HL-60 (cell line): Measurements from ENCODE around the gene MAP7D2.
"Not testable (repeated sequence)": the region's sequence is repeated elsewhere in the genome, so short reads cannot be mapped to it uniquely, and the experiment has no call there.

ENCODE experiments used
- DNase-seq, 2 experiments: peaks; one replicate each; pipeline ENCODE4 v3.0.0-alpha.2; 2010 to 2020; ENCODE audit warnings: low read depth in 1 of 2, low spot score in 1 of 2
- H3K27ac ChIP-seq: fragments of 250-450 bp; sonication (Bioruptor Pico); replicated peaks from 2 replicates; pipeline ENCODE4 v1.5.1; 2020; ENCODE audit warnings: mild to moderate bottlenecking, moderate library complexity
- H3K27me3 ChIP-seq: fragments of 250-450 bp; sonication (Bioruptor Pico); 2 replicates; pipeline ENCODE4 v1.5.1; 2021; ENCODE audit warnings: mild to moderate bottlenecking, moderate library complexity; ENCODE audit not compliant: insufficient read depth, poor library complexity, severe bottlenecking
- H3K4me3 ChIP-seq: replicated peaks from 2 replicates; pipeline ENCODE4 v1.5.1; 2011; ENCODE audit warnings: mild to moderate bottlenecking, control low read depth, low read length; ENCODE audit not compliant: insufficient read depth
- CTCF ChIP-seq: IDR thresholded peaks from one replicate; pipeline ENCODE4 v1.5.1; 2011; ENCODE audit warnings: low read length, control low read depth, inconsistent platforms; ENCODE audit not compliant: insufficient read depth
- GABPA ChIP-seq: IDR thresholded peaks from 2 replicates; pipeline ENCODE4 v1.6.1; 2012; ENCODE audit warnings: low read depth
- POLR2AphosphoS5 ChIP-seq: IDR thresholded peaks from 2 replicates; pipeline ENCODE4 v1.6.1; 2012; ENCODE audit warnings: low read depth
- REST ChIP-seq: IDR thresholded peaks from 2 replicates; pipeline ENCODE4 v1.6.1; 2012; ENCODE audit warnings: low read depth; ENCODE audit not compliant: insufficient replicate concordance
- SPI1 ChIP-seq: IDR thresholded peaks from 2 replicates; pipeline ENCODE4 v1.6.1; 2012; ENCODE audit warnings: low read depth, mild to moderate bottlenecking, borderline replicate concordance
- long read RNA-seq: library from polyadenylated mRNA; unstranded; transcript quantifications from one replicate; pipeline ENCODE4 v2.0.0, GENCODE V29; 2020

The MAP7D2 gene
- long read RNA-seq = 0 reads

GRCh38 chrX:20116577-20117240 lies at the start of gene MAP7D2:
Gene MAP7D2, minus strand, starts transcription at chrX:20116907. Its CDS starts 28 bp downstream, at chrX:20116879.
- DNase-seq = peak in 1 of 2 experiments; percentile 7
- TF ChIP-seq POLR2AphosphoS5 = no peak
- TF ChIP-seq GABPA = no peak
- no peak for TF ChIP-seq SPI1
- no peak for TF ChIP-seq CTCF
- TF ChIP-seq REST = no peak
- Histone ChIP-seq H3K4me3 (peak within 1 kb of the TSS; percentile 32), H3K27ac (no peak within 1 kb of the TSS), H3K27me3 (no peaks in the 10 kb centered on the region)

GRCh38 chrX:20162516-20162915 lies 45.8 kb upstream of the MAP7D2 start:
- H3K27ac ChIP-seq, DNase-seq, H3K4me3 ChIP-seq, H3K27me3 ChIP-seq: not testable (repeated sequence)

GRCh38 chrX:20159797-20160385 lies 43.2 kb upstream of the MAP7D2 start:
- H3K27me3 ChIP-seq = no peaks in the 10 kb centered on the region
- no peak overlapping the region for H3K4me3 ChIP-seq
- no peak for TF ChIP-seq GABPA
- no peak for TF ChIP-seq CTCF
- TF ChIP-seq POLR2AphosphoS5 = no peak
- no peak for TF ChIP-seq SPI1
- TF ChIP-seq REST = no peak
- DNase-seq = no peak
- H3K27ac ChIP-seq = no peak overlapping the region

- no peak for TF ChIP-seq CTCF
- TF ChIP-seq REST = no peak
- TF ChIP-seq GABPA = no peak
- TF ChIP-seq SPI1 = no peak
- TF ChIP-seq POLR2AphosphoS5 = no peak
- no peaks in the 10 kb centered on the region for H3K27me3 ChIP-seq
- no peak overlapping the region for H3K4me3 ChIP-seq
- no peak overlapping the region for H3K27ac ChIP-seq
- DNase-seq = no peak
These were observed 35.0 kb upstream of the MAP7D2 start for GRCh38 chrX:20151689-20152088.
